Esophagus squamous epithelium (tissue), 4 donors: Measurements from ENCODE around the gene DENND1A.

Experiments used
- POLR2A ChIP-seq, 4 donors: fragments of 450-650 bp; IDR thresholded peaks; one replicate each; pipeline ENCODE4 v1.6.1; 2017; ENCODE audit warnings: antibody characterized with exemption in 4 of 4, mild to moderate bottlenecking in 4 of 4, moderate library complexity in 3 of 4
- TF ChIP-seq, protein P1 (sequence below), 6 experiments: fragments of 450-650 bp in 4 of 6; fragments of 200-600 bp in 2 of 6; sonication (generic) in 2 of 6; IDR thresholded peaks; one replicate each; pipeline ENCODE4 v1.5.1; 2016 to 2019; ENCODE audit warnings: antibody characterized with exemption in 6 of 6, mild to moderate bottlenecking in 4 of 6, moderate library complexity in 4 of 6

DNA sequence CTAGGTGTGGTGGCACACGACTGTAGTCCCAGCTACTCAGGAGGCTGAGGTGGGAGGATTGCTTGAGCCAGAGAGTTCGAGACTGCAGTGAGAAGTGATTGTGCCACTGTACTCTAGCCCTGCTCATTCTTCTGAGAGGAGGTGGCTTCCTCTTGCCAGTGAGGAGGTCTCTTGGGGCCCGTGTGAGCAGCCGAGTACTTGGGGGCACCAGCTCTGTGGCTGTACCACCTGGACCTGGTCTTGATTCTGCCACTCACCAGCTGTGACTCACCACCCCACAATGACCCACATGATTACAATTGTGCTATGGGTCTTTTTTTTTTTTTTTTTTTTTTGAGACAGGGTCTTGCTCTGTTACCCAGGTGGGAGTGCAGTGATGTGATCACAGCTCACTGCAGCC lies 592.0 kb downstream of the DENND1A start:
- TF ChIP-seq, protein P1, sequence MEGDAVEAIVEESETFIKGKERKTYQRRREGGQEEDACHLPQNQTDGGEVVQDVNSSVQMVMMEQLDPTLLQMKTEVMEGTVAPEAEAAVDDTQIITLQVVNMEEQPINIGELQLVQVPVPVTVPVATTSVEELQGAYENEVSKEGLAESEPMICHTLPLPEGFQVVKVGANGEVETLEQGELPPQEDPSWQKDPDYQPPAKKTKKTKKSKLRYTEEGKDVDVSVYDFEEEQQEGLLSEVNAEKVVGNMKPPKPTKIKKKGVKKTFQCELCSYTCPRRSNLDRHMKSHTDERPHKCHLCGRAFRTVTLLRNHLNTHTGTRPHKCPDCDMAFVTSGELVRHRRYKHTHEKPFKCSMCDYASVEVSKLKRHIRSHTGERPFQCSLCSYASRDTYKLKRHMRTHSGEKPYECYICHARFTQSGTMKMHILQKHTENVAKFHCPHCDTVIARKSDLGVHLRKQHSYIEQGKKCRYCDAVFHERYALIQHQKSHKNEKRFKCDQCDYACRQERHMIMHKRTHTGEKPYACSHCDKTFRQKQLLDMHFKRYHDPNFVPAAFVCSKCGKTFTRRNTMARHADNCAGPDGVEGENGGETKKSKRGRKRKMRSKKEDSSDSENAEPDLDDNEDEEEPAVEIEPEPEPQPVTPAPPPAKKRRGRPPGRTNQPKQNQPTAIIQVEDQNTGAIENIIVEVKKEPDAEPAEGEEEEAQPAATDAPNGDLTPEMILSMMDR (IDR thresholded peaks at IDR 0.05), result no peak
- TF ChIP-seq POLR2A (IDR thresholded peaks at IDR 0.05), result no peak
